ENCODE data around the gene SLC16A11.

Gene SLC16A11

GRCh38 chr17:7041607-7042500, 2.0 kb downstream of the SLC16A11 start:
- DNase-seq (ENCODE audit: extremely low read depth, low read depth) = no peak
- no peak for TF ChIP-seq CTCF (IDR thresholded peaks at IDR 0.05; ENCODE audit: low read depth, low read length)

- DNase-seq (ENCODE audit: extremely low read depth, low read depth) = no peak
- TF ChIP-seq CTCF (IDR thresholded peaks at IDR 0.05; ENCODE audit: low read depth, low read length) = no peak
Observed at GRCh38 chr17:7039832-7040231, 4.1 kb downstream of the SLC16A11 start.

- DNase-seq (ENCODE audit: extremely low read depth, low read depth) = no peak
- TF ChIP-seq CTCF (IDR thresholded peaks at IDR 0.05; ENCODE audit: low read depth, low read length) = no peak
Observed at GRCh38 chr17:7038025-7038862, 5.6 kb downstream of the SLC16A11 start.

GRCh38 chr17:7035591-7036368, 8.1 kb downstream of the SLC16A11 start, which contains the start of gene SLC16A13:
Gene SLC16A13 (plus strand): TSS chr17:7036015. CDS start chr17:7036383, 368 bp downstream.
- no peak for TF ChIP-seq CTCF (IDR thresholded peaks at IDR 0.05; ENCODE audit: low read depth, low read length)
- peak; percentile 87 for DNase-seq (ENCODE audit: extremely low read depth, low read depth)

- no peak for TF ChIP-seq CTCF (IDR thresholded peaks at IDR 0.05; ENCODE audit: low read depth, low read length)
- DNase-seq (ENCODE audit: extremely low read depth, low read depth) = no peak
Observed at GRCh38 chr17:7034955-7035590, 8.8 kb downstream of the SLC16A11 start.

- DNase-seq (ENCODE audit: extremely low read depth, low read depth) = no peak
Observed at GRCh38 chr17:7029659-7030058, 14.2 kb downstream of the SLC16A11 start.

More at GRCh38 chr17:7029659-7030058, 14.2 kb downstream of the SLC16A11 start:
- TF ChIP-seq CTCF (IDR thresholded peaks at IDR 0.05; ENCODE audit: low read depth, low read length) = no peak
